Body of pancreas (tissue), 4 donors: ENCODE results near the gene AGPAT1.

Experiments
- CTCF ChIP-seq, 7 experiments: fragments of 450-650 bp in 4 of 7; fragments of 200-600 bp in 3 of 7; sonication (generic) in 3 of 7; IDR thresholded peaks; one replicate each; pipeline ENCODE4 v1.5.1; 2016 to 2019; ENCODE audit warnings: antibody characterized with exemption in 7 of 7
- POLR2A ChIP-seq, 3 donors: fragments of 450-650 bp; IDR thresholded peaks; one replicate each; pipeline ENCODE4 v1.6.1; 2016; ENCODE audit warnings: antibody characterized with exemption in 3 of 3, mild to moderate bottlenecking in 2 of 3

- TF ChIP-seq CTCF (IDR thresholded peaks at IDR 0.05) = no peak
- TF ChIP-seq POLR2A (IDR thresholded peaks at IDR 0.05) = no peak
These were observed 568 bp downstream of the AGPAT1 start for GRCh38 chr6:32175322-32175710.
